ENCODE results near the gene MAF. TPM values are rescaled to one million over a fixed set of nuclear protein-coding genes. Genes with fewer than 3 reads are reported as not detected.

Gene MAF
- total and polyA plus RNA-seq, 2 of the 4 experiments (the other 2 are of a cell fraction): under 0.01 to 0.02 TPM

DNA sequence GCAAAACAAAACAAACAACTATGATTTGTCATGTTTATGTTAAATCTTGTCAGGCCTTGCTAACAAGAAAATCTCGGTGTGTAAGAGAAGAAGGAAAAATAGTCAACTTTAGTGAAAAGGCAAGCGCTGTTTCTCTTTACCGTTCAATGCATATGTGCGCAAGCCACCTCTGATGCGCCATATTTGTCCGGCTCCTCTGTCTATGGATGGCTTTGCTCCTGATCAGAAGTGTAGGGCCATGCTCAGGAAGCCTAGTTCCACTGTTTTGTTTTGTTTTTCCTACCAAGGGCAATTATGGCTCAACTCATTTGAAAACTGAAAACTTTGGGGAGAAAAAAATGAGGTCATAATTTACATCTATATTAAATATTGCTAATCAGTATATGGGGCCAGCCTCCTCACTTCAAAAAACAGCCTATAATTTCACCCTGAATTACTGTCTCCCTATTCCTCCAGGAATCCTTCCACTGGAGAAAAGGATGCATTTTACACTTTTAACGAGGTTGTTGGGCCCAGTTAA is 4.5 kb downstream of the MAF start:
- no CpG with 5 or more reads among the region's 7 CpGs for WGBS, 2 experiments (ENCODE audit: extremely low coverage in 2 of 2, insufficient read length in 1 of 2)
- no peak overlapping the region for H2BK120ac ChIP-seq (ENCODE audit: low read depth, low read length)
- no peak overlapping the region for H3K4me3 ChIP-seq (ENCODE audit: insufficient read depth, low read depth, low read length)
- no peak overlapping the region for H4K8ac ChIP-seq (ENCODE audit: low read depth in 2 of 2, low read length in 2 of 2)
- no peak overlapping the region for H3K18ac ChIP-seq (ENCODE audit: low read depth, low read length)
- H3K56ac ChIP-seq (ENCODE audit: extremely low read depth, insufficient read depth, low read length): no peak overlapping the region
- ChIA-PET POLR2A (ENCODE audit: unreplicated experiment) (no interaction called here), CTCF (interaction anchor here (0.7 kb wide), 1 partner anchor 1200 kb away, joined by 3 read pairs; no protein-coding TSS in a partner anchor)
- no peak for TF ChIP-seq CEBPB (IDR thresholded peaks at IDR 0.05; ENCODE audit: low read depth, low read length)
- no peak for TF ChIP-seq MXI1 (IDR thresholded peaks at IDR 0.05; ENCODE audit: borderline replicate concordance, low read depth, low read length)
- TF ChIP-seq RFX5 (IDR thresholded peaks at IDR 0.05; ENCODE audit: low read depth, low read length): no peak
- TF ChIP-seq USF2 (IDR thresholded peaks at IDR 0.05; ENCODE audit: low read depth, low read length): no peak
- no peak for TF ChIP-seq RAD21 (IDR thresholded peaks at IDR 0.05; ENCODE audit: low read length)
- no peak overlapping the region for H3K4ac ChIP-seq (ENCODE audit: low read depth, low read length)
- BruUV-seq (replicated peaks): no TSS peak
- H4K5ac ChIP-seq (ENCODE audit: low read depth, low read length): no peak overlapping the region
- H3K4me1 ChIP-seq (ENCODE audit: control insufficient read depth, insufficient read depth, low read length): no peaks in the 10 kb centered on the region
- ATAC-seq (ENCODE audit: low read depth) (no peak), DNase-seq (no peak)
- dilution Hi-C loops (cut with HindIII; ENCODE audit: low sequenced_read_pairs, unreplicated experiment) (no loop called here), intact Hi-C loops (cut with micrococcal nuclease) (no loop called here), in situ Hi-C loops (cut with MboI; ENCODE audit: low sequenced_read_pairs) (no loop called here)
- no peak overlapping the region for H2AK9ac ChIP-seq (replicated peaks; ENCODE audit: low read depth, low read length, poor library complexity)
- H2BK15ac ChIP-seq (ENCODE audit: low read depth, low read length): no peak overlapping the region
- H3K36me3 ChIP-seq (ENCODE audit: control insufficient read depth, insufficient read depth, low read length): no peaks in the 10 kb centered on the region
- no peak overlapping the region for H4K91ac ChIP-seq (ENCODE audit: insufficient read depth, low read depth, low read length)
- no peaks in the 10 kb centered on the region for H4K20me1 ChIP-seq (ENCODE audit: insufficient read depth, low read length)
- H3K4me2 ChIP-seq (ENCODE audit: low read depth, low read length): no peak overlapping the region
- no peak overlapping the region for H3K23ac ChIP-seq (ENCODE audit: low read depth, low read length)
- no peak overlapping the region for H3K14ac ChIP-seq (replicated peaks; ENCODE audit: low read depth, low read length)
- H3K9ac ChIP-seq (ENCODE audit: low read depth, low read length): no peak overlapping the region
- H3K27ac ChIP-seq (ENCODE audit: insufficient read depth, low read length): no peak overlapping the region
- no peak overlapping the region for H2AFZ ChIP-seq (replicated peaks; ENCODE audit: low read length, poor library complexity)
- H3K79me1 ChIP-seq (ENCODE audit: low read depth in 1 of 2, low read length in 2 of 2): no peaks in the 10 kb centered on the region
- no peak overlapping the region for H2BK20ac ChIP-seq (ENCODE audit: low read depth, low read length)
- no peak overlapping the region for H2AK5ac ChIP-seq (ENCODE audit: low read depth, low read length)
- no peaks in the 10 kb centered on the region for H3K9me3 ChIP-seq (ENCODE audit: control insufficient read depth, insufficient read depth, low read length)
- no peak overlapping the region for H2BK5ac ChIP-seq (ENCODE audit: low read depth, low read length, poor library complexity, severe bottlenecking)
- no peaks in the 10 kb centered on the region for H3K9me1 ChIP-seq (ENCODE audit: insufficient read depth, low read length)
- H3K27me3 ChIP-seq (ENCODE audit: control insufficient read depth, insufficient read depth, low read length): peaks cover 13% of the 10 kb centered on the region

Measured in IMR-90 (cell line).